Calu3 (cell line): ENCODE data around the gene CYB5B. TPM values are rescaled to one million over a fixed set of nuclear protein-coding genes. Genes with fewer than 3 reads are reported as not detected.

Source experiments
- BruUV-seq: library from RNA; stranded (reverse); fragments of 400-500 nt; replicated peaks from 2 replicates; lab custom pipeline; 2021; lab: Mats Ljungman, UMichigan
- CTCF ChIA-PET: fragments of 300-600 bp; sonication (Branson Sonifier 250); formaldehyde crosslinking; loops from one replicate; lab custom pipeline; 2022; ENCODE audit warnings: antibody characterized with exemption; lab: Charles Lee
- DNase-seq: peaks from one replicate; pipeline ENCODE4 v3.0.0; 2022
- H3K27ac Mint-ChIP-seq: one replicate; pipeline ENCODE4 v1.8.0; 2022; ENCODE audit warnings: mixed read lengths; ENCODE audit not compliant: unreplicated experiment
- H3K27me3 Mint-ChIP-seq: one replicate; pipeline ENCODE4 v1.8.0; 2022; ENCODE audit warnings: mixed read lengths; ENCODE audit not compliant: unreplicated experiment
- H3K36me3 Mint-ChIP-seq: one replicate; pipeline ENCODE4 v1.8.0; 2022; ENCODE audit warnings: mild to moderate bottlenecking, moderate library complexity, mixed read lengths; ENCODE audit not compliant: insufficient read depth, unreplicated experiment
- H3K4me1 Mint-ChIP-seq: one replicate; pipeline ENCODE4 v1.8.0; 2022; ENCODE audit warnings: mild to moderate bottlenecking, low read depth, mixed read lengths; ENCODE audit not compliant: unreplicated experiment
- H3K4me3 Mint-ChIP-seq: one replicate; pipeline ENCODE4 v1.8.0; 2022; ENCODE audit warnings: mild to moderate bottlenecking, low read depth, moderate library complexity, mixed read lengths; ENCODE audit not compliant: unreplicated experiment
- H3K9me3 Mint-ChIP-seq: one replicate; pipeline ENCODE4 v1.8.0; 2022; ENCODE audit warnings: low read depth, mixed read lengths; ENCODE audit not compliant: unreplicated experiment
- intact Hi-C: fragments of 100-400 bp; cut with micrococcal nuclease; formaldehyde crosslinking; loops from one replicate; pipeline ENCODE4 v1.10.0; 2022; ENCODE audit not compliant: unreplicated experiment
- total RNA-seq: library from RNA; stranded (reverse); gene quantifications from 2 replicates; pipeline ENCODE4 v1.2.3, GENCODE V29; 2022
- TF ChIP-seq, protein P1 (sequence below): fragments of 200-600 bp; IDR thresholded peaks from one replicate; pipeline ENCODE4 v1.8.0; 2022; ENCODE audit warnings: antibody characterized with exemption; ENCODE audit not compliant: unreplicated experiment

The CYB5B gene
- total RNA-seq, 1 experiment from 2014 or later = 179 TPM

DNA sequence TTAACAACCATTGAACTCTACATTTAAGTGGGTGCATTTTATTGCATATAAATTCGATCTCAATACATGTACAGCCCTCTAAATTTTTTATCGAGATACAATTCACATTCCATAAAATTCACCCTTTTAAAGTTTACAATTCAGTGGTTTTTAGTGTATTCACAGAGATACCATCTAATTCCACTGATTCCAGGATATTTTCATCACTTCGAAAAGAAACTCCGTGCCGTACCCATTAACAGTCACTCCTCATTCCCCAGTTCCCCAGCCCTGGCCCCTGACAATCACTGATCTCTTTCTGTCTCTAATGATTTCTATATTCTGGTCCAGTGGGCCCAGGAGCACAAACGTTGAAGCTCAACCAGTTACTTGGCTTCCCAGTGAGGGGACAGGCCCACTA is 61.4 kb downstream of the CYB5B start:
- BruUV-seq = no TSS peak
- intact Hi-C loops = no loop called here
- no peak overlapping the region for H3K4me3 Mint-ChIP-seq
- H3K9me3 Mint-ChIP-seq = no peaks in the 10 kb centered on the region
- no peak overlapping the region for H3K27ac Mint-ChIP-seq
- H3K36me3 Mint-ChIP-seq = no peaks in the 10 kb centered on the region
- CTCF ChIA-PET = no interaction called here
- peaks cover 4% of the 10 kb centered on the region for H3K4me1 Mint-ChIP-seq
- H3K27me3 Mint-ChIP-seq = no peaks in the 10 kb centered on the region
- no peak for DNase-seq
- TF ChIP-seq, protein P1, sequence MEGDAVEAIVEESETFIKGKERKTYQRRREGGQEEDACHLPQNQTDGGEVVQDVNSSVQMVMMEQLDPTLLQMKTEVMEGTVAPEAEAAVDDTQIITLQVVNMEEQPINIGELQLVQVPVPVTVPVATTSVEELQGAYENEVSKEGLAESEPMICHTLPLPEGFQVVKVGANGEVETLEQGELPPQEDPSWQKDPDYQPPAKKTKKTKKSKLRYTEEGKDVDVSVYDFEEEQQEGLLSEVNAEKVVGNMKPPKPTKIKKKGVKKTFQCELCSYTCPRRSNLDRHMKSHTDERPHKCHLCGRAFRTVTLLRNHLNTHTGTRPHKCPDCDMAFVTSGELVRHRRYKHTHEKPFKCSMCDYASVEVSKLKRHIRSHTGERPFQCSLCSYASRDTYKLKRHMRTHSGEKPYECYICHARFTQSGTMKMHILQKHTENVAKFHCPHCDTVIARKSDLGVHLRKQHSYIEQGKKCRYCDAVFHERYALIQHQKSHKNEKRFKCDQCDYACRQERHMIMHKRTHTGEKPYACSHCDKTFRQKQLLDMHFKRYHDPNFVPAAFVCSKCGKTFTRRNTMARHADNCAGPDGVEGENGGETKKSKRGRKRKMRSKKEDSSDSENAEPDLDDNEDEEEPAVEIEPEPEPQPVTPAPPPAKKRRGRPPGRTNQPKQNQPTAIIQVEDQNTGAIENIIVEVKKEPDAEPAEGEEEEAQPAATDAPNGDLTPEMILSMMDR = no peak

DNA sequence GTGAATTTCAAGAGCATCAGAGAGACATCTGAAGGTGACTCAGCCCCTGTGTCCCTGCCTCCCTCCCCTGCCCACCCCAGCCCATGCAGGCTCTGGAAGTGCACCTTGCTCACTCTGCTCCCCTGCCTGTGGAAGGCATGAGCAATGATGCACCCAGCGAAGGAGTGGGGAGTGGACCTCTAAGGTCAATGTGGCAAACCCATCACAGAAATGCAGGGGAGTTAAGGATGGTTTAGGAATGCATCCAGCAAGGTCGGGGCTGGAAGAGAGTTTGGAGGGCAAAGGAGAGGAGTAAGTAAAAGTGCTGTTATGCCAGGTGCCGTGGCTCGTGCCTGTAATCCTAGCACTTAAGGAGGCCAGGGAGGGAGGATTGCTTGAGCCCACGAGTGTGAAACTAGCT is 61.9 kb downstream of the CYB5B start:
- H3K9me3 Mint-ChIP-seq = no peaks in the 10 kb centered on the region
- CTCF ChIA-PET = no interaction called here
- no peak overlapping the region for H3K4me3 Mint-ChIP-seq
- H3K27me3 Mint-ChIP-seq = no peaks in the 10 kb centered on the region
- no TSS peak for BruUV-seq
- intact Hi-C loops = no loop called here
- no peak overlapping the region for H3K27ac Mint-ChIP-seq
- no peaks in the 10 kb centered on the region for H3K36me3 Mint-ChIP-seq
- TF ChIP-seq, protein P1 = no peak
- no peaks in the 10 kb centered on the region for H3K4me1 Mint-ChIP-seq
- no peak for DNase-seq

DNA sequence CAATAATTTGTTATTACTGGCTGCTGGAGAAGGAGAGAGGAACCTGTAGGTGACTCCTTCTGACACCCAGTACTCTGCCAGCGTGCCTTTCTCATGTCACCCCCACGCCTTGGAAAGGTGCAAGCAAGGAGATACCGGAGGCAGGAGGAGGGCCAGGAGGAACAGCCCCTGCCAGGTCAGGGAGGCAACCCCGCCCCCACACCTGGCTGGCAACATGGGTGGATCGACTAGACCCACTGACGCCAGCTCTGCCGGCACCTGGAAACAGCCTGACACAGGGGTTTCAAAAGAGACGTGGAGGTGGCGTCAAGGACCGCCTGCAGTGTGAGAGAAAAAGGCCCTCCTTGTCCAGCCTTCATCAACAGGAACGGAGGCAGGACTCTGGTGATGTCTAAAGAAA is 62.3 kb downstream of the CYB5B start:
- Mint-ChIP-seq H3K36me3 (no peaks in the 10 kb centered on the region), H3K4me3 (no peak overlapping the region), H3K27me3 (no peaks in the 10 kb centered on the region), H3K9me3 (no peaks in the 10 kb centered on the region), H3K27ac (no peak overlapping the region), H3K4me1 (no peaks in the 10 kb centered on the region)
- BruUV-seq = no TSS peak
- TF ChIP-seq, protein P1 = no peak
- DNase-seq = no peak
- intact Hi-C loops = no loop called here
- CTCF ChIA-PET = interaction anchor here (0.6 kb wide), 1 partner anchor 338 kb away, joined by 3 read pairs; no protein-coding TSS in a partner anchor

DNA sequence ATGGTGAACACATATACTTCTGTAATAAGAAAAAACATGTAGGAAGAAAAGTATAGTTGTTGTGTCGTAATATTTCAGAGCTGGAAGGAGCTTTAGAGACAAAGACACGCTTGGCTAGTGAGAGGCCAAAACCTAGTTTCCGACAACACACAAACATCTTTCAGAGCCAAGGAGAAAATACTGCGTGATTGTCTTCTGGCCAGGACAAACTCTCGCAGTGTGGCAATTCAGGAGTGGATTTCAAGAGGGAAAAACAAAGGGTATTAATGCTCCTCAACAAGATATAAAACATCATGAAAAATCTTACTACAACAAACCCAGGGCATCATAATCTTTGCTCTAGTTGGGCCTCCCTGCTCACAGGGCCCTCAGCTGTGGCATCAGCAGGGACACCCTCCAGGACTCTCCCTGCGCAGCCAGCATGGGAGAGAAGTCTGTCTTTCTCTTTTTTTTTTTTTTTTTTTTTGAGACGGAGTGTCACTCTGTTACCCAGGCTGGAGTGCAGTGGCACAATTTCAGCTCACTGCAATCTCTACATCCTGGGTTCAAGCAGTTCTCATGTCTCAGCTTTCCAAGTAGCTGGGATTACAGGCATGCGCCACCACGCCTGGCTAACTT is 66.4 kb downstream of the CYB5B start:
- CTCF ChIA-PET = interaction anchor here (0.6 to 1.3 kb wide), 3 partner anchors 22 to 503 kb away, joined by 3 read pairs; no protein-coding TSS in a partner anchor
- BruUV-seq = no TSS peak
- Mint-ChIP-seq H3K4me1 (no peaks in the 10 kb centered on the region), H3K36me3 (no peaks in the 10 kb centered on the region), H3K9me3 (peaks cover 3% of the 10 kb centered on the region), H3K27me3 (no peaks in the 10 kb centered on the region), H3K4me3 (no peak overlapping the region), H3K27ac (no peak overlapping the region)
- TF ChIP-seq, protein P1 = no peak
- intact Hi-C loops = no loop called here
- no peak for DNase-seq
